ENCODE results near the gene GPR107. TPM values are rescaled to one million over a fixed set of nuclear protein-coding genes. Genes with fewer than 3 reads are reported as not detected.

The GPR107 gene
- total and polyA plus RNA-seq, 7 donors: 3.6 to 34.1 (median 19.6) TPM

GRCh38 chr9:130159915-130160670 is 106.4 kb downstream of the GPR107 start:
- no peaks in the 10 kb centered on the region for H3K9me3 ChIP-seq
- H3K4me3 ChIP-seq: no peak overlapping the region
- no peaks in the 10 kb centered on the region for H3K27me3 ChIP-seq
- WGBS, 2 donors: 83 to 85% methylated on average over 10 of the region's 10 CpGs
- no peak overlapping the region for H3K27ac ChIP-seq
- DNase-seq: no peak
- TF ChIP-seq POLR2A (IDR thresholded peaks at IDR 0.05) (no peak), CTCF (IDR thresholded peaks at IDR 0.05) (no peak), POLR2AphosphoS5 (IDR thresholded peaks at IDR 0.05) (no peak), EP300 (IDR thresholded peaks at IDR 0.05) (no peak)
- peaks cover 0 to 4% (median 0%) of the 10 kb centered on the region in 4 donors for H3K4me1 ChIP-seq
- H3K36me3 ChIP-seq: no peaks in the 10 kb centered on the region
- intact Hi-C loops (cut with DNase I): no loop called here

GRCh38 chr9:130160862-130161470 is 107.3 kb downstream of the GPR107 start:
- Histone ChIP-seq H3K27ac (no peak overlapping the region), H3K4me3 (no peak overlapping the region), H3K4me1 (peaks cover 0 to 4% (median 0%) of the 10 kb centered on the region in 4 donors), H3K36me3 (no peaks in the 10 kb centered on the region), H3K9me3 (no peaks in the 10 kb centered on the region), H3K27me3 (no peaks in the 10 kb centered on the region)
- WGBS, 2 donors: 94% methylated on average over 3 of the region's 3 CpGs
- no peak for TF ChIP-seq POLR2AphosphoS5 (IDR thresholded peaks at IDR 0.05)
- no peak for DNase-seq
- intact Hi-C loops (cut with DNase I): no loop called here

GRCh38 chr9:130165579-130165978 is 111.9 kb downstream of the GPR107 start:
- H3K36me3 ChIP-seq: no peaks in the 10 kb centered on the region
- H3K9me3 ChIP-seq: no peaks in the 10 kb centered on the region
- H3K4me1 ChIP-seq: no peaks in the 10 kb centered on the region
- H3K4me3 ChIP-seq: no peak overlapping the region
- WGBS, 2 donors: 93 to 95% methylated on average over 1 of the region's 1 CpG
- no peak for TF ChIP-seq CTCF (IDR thresholded peaks at IDR 0.05)
- TF ChIP-seq EP300 (IDR thresholded peaks at IDR 0.05): no peak
- no peak for TF ChIP-seq POLR2A (IDR thresholded peaks at IDR 0.05)
- H3K27ac ChIP-seq: no peak overlapping the region
- intact Hi-C loops (cut with DNase I): no loop called here
- no peaks in the 10 kb centered on the region for H3K27me3 ChIP-seq
- DNase-seq: no peak

GRCh38 chr9:130166399-130166798 is 112.7 kb downstream of the GPR107 start:
- Histone ChIP-seq H3K9me3 (no peaks in the 10 kb centered on the region), H3K27ac (no peak overlapping the region), H3K27me3 (no peaks in the 10 kb centered on the region), H3K36me3 (no peaks in the 10 kb centered on the region), H3K4me3 (no peak overlapping the region), H3K4me1 (peaks cover 0 to 2% (median under 1%) of the 10 kb centered on the region in 4 donors)
- intact Hi-C loops (cut with DNase I): no loop called here
- 81 to 89% methylated on average over 4 of the region's 4 CpGs for WGBS, 2 donors
- DNase-seq: no peak
- no peak for TF ChIP-seq EP300 (IDR thresholded peaks at IDR 0.05)
- no peak for TF ChIP-seq CTCF (IDR thresholded peaks at IDR 0.05)
- TF ChIP-seq POLR2A (IDR thresholded peaks at IDR 0.05): no peak
- no peak for TF ChIP-seq POLR2AphosphoS5 (IDR thresholded peaks at IDR 0.05)

- intact Hi-C loops (cut with DNase I): no loop called here
- TF ChIP-seq CTCF (IDR thresholded peaks at IDR 0.05) (no peak), POLR2AphosphoS5 (IDR thresholded peaks at IDR 0.05) (no peak), EP300 (IDR thresholded peaks at IDR 0.05) (no peak), POLR2A (IDR thresholded peaks at IDR 0.05) (no peak)
- 80 to 85% methylated on average over 6 of the region's 6 CpGs for WGBS, 2 donors
Measured at GRCh38 chr9:130167927-130168326, 114.2 kb downstream of the GPR107 start.

More at GRCh38 chr9:130167927-130168326, 114.2 kb downstream of the GPR107 start:
- Histone ChIP-seq H3K27me3 (no peaks in the 10 kb centered on the region), H3K36me3 (no peaks in the 10 kb centered on the region), H3K4me1 (peaks cover 0 to 8% (median 6%) of the 10 kb centered on the region in 4 donors), H3K4me3 (no peak overlapping the region), H3K27ac (no peak overlapping the region), H3K9me3 (no peaks in the 10 kb centered on the region)
- no peak for DNase-seq
